NCI-H1694 (cell line): ENCODE results near the gene DYNC1LI1.

Experiments used
- DNase-seq: peaks from one replicate; lab custom pipeline; 2025; lab: John Stamatoyannopoulos, UW

DYNC1LI1 gene

GRCh38 chr3:32570421-32571191 is at the start of gene DYNC1LI1:
Gene DYNC1LI1 (minus strand): TSS chr3:32570858. CDS start chr3:32570770, 88 bp downstream.
- DNase-seq, result peak; percentile 53

- DNase-seq, result no peak
Measured at GRCh38 chr3:32619395-32619794, 48.7 kb upstream of the DYNC1LI1 start.

GRCh38 chr3:32616267-32616962 is 45.8 kb upstream of the DYNC1LI1 start:
- DNase-seq, result no peak

- no peak for DNase-seq
Measured at GRCh38 chr3:32614956-32615355, 44.3 kb upstream of the DYNC1LI1 start.

- no peak for DNase-seq
Measured at GRCh38 chr3:32613183-32613582, 42.5 kb upstream of the DYNC1LI1 start.

GRCh38 chr3:32612547-32612946 is 41.9 kb upstream of the DYNC1LI1 start:
- DNase-seq, result no peak

GRCh38 chr3:32607522-32607921 is 36.9 kb upstream of the DYNC1LI1 start:
- DNase-seq, result no peak

- no peak for DNase-seq
Measured at GRCh38 chr3:32606960-32607359, 36.3 kb upstream of the DYNC1LI1 start.

GRCh38 chr3:32606277-32606676 is 35.6 kb upstream of the DYNC1LI1 start:
- DNase-seq, result no peak

- DNase-seq, result no peak
Measured at GRCh38 chr3:32603064-32603463, 32.4 kb upstream of the DYNC1LI1 start.

GRCh38 chr3:32602206-32602605 is 31.5 kb upstream of the DYNC1LI1 start:
- no peak for DNase-seq

GRCh38 chr3:32601722-32602121 is 31.1 kb upstream of the DYNC1LI1 start:
- DNase-seq, result no peak

- DNase-seq, result no peak
Measured at GRCh38 chr3:32597656-32598055, 27.0 kb upstream of the DYNC1LI1 start.

- no peak for DNase-seq
Measured at GRCh38 chr3:32596909-32597369, 26.3 kb upstream of the DYNC1LI1 start.

- DNase-seq, result no peak
Measured at GRCh38 chr3:32596282-32596908, 25.7 kb upstream of the DYNC1LI1 start.

- no peak for DNase-seq
Measured at GRCh38 chr3:32595323-32595722, 24.7 kb upstream of the DYNC1LI1 start.

GRCh38 chr3:32593903-32594525 is 23.4 kb upstream of the DYNC1LI1 start:
- no peak for DNase-seq

GRCh38 chr3:32592696-32593353 is 22.2 kb upstream of the DYNC1LI1 start:
- DNase-seq, result no peak

- DNase-seq, result no peak
Measured at GRCh38 chr3:32592011-32592410, 21.4 kb upstream of the DYNC1LI1 start.

- DNase-seq, result no peak
Measured at GRCh38 chr3:32591186-32591585, 20.5 kb upstream of the DYNC1LI1 start.

GRCh38 chr3:32586356-32586755 is 15.7 kb upstream of the DYNC1LI1 start:
- DNase-seq, result no peak

GRCh38 chr3:32584660-32585059 is 14.0 kb upstream of the DYNC1LI1 start:
- no peak for DNase-seq
